Liver (tissue), 3 donors: ENCODE results near the gene SCO2.

Experiments
- ATF3 ChIP-seq: IDR thresholded peaks from 2 replicates; pipeline ENCODE4 v1.6.1; 2016; ENCODE audit warnings: antibody characterized with exemption
- CTCF ChIP-seq: fragments of 150-350 bp; IDR thresholded peaks from 2 replicates; pipeline ENCODE4 v1.5.1; 2017; ENCODE audit warnings: improper control_type of control experiment, low read depth, low read length; ENCODE audit not compliant: missing input control
- FOXA1 ChIP-seq: IDR thresholded peaks from 2 replicates; pipeline ENCODE4 v1.6.1; 2016; ENCODE audit warnings: antibody characterized with exemption
- MAX ChIP-seq: IDR thresholded peaks from 2 replicates; pipeline ENCODE4 v1.6.1; 2016; ENCODE audit warnings: antibody characterized with exemption
- REST ChIP-seq: IDR thresholded peaks from 2 replicates; pipeline ENCODE4 v1.6.1; 2016; ENCODE audit warnings: antibody characterized with exemption, mild to moderate bottlenecking
- ZBTB33 ChIP-seq: IDR thresholded peaks from 2 replicates; pipeline ENCODE4 v1.6.1; 2016; ENCODE audit warnings: antibody characterized with exemption
- donor health status: healthy.
- donor health status: healthy.

- TF ChIP-seq REST (no peak), ATF3 (no peak), CTCF (no peak), ZBTB33 (no peak), MAX (no peak), FOXA1 (no peak)
Observed at GRCh38 chr22:50477923-50478322, 47.5 kb downstream of the SCO2 start.
